ENCODE data around the gene FKBP2.

- TF ChIP-seq, protein P1, sequence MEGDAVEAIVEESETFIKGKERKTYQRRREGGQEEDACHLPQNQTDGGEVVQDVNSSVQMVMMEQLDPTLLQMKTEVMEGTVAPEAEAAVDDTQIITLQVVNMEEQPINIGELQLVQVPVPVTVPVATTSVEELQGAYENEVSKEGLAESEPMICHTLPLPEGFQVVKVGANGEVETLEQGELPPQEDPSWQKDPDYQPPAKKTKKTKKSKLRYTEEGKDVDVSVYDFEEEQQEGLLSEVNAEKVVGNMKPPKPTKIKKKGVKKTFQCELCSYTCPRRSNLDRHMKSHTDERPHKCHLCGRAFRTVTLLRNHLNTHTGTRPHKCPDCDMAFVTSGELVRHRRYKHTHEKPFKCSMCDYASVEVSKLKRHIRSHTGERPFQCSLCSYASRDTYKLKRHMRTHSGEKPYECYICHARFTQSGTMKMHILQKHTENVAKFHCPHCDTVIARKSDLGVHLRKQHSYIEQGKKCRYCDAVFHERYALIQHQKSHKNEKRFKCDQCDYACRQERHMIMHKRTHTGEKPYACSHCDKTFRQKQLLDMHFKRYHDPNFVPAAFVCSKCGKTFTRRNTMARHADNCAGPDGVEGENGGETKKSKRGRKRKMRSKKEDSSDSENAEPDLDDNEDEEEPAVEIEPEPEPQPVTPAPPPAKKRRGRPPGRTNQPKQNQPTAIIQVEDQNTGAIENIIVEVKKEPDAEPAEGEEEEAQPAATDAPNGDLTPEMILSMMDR (IDR thresholded peaks at IDR 0.05; ENCODE audit: low read length) = no peak
- TF ChIP-seq EZH2 (IDR thresholded peaks at IDR 0.05; ENCODE audit: borderline replicate concordance, low read length) = no peak
Observed at GRCh38 chr11:64290352-64291261, 49.7 kb downstream of the FKBP2 start.

Measured in OCI-LY1 (cell line).